ENCODE results near the gene ZFP3.
A peak's percentile ranks its signal among the peaks of the same experiment; 100 is the strongest.
"Not testable (repeated sequence)": the region's sequence is repeated elsewhere in the genome, so short reads cannot be mapped to it uniquely, and the experiment has no call there.

ZFP3 gene

DNA sequence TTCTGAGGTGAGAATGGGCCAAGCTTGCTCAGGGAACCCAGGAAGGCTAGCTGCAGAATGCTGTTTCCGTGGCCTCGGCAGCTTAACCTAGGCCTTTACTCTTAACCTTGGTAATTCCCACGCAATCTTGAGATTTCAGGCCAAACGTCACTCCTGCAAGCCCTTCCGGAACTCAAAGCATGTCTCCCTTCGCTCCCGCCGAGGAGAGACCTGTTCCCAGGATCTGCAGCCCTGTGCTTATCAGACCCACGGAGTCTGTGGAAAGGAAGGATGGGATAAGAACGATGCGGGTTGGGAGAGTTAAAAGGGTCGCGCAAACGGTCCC, 524 bp upstream of the ZFP3 start:
- no peak for DNase-seq (ENCODE audit: low spot score)

DNA sequence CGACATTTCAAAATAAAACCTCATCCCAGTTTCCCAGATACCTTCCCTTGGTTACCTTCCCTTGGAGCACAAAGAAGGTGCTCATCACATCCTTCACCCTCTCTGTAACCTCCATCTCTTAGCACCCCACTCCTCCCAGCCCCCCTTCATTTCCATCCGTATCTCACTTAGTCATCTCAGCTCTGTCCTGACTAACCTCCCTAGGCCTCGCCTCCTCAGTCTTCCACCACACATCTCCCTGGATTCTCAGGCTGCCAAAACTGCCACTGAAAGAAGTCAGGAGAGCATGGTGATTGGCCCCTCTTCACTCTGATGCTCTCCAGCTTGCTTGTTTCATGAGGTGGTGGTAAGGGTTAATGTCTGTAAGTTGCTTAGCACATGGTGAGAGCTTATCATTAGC, 2.3 kb downstream of the ZFP3 start:
- DNase-seq (ENCODE audit: low spot score), result no peak

DNA sequence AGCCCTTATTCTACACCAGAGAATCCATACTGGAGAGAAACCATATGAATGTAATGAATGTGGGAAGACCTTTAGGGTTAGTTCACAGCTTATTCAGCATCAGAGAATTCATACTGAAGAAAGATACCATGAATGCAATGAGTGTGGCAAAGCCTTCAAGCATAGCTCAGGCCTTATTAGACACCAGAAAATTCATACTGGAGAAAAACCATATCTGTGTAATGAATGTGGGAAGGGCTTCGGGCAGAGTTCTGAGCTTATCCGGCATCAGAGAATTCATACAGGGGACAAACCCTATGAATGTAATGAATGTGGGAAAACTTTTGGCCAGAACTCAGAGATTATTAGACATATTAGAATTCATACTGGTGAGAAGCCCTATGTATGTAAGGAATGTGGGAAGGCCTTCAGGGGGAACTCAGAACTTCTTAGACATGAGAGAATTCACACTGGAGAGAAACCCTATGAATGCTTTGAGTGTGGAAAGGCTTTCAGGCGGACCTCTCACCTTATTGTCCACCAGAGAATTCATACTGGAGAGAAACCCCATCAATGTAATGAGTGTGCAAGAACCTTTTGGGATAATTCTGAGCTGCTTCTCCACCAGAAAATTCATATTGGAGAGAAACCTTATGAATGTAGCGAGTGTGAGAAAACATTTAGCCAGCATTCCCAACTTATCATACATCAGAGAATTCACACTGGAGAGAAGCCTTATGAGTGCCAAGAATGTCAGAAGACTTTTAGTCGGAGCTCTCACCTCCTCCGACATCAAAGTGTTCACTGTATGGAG, 14.1 kb downstream of the ZFP3 start:
- no peak for DNase-seq (ENCODE audit: low spot score)

DNA sequence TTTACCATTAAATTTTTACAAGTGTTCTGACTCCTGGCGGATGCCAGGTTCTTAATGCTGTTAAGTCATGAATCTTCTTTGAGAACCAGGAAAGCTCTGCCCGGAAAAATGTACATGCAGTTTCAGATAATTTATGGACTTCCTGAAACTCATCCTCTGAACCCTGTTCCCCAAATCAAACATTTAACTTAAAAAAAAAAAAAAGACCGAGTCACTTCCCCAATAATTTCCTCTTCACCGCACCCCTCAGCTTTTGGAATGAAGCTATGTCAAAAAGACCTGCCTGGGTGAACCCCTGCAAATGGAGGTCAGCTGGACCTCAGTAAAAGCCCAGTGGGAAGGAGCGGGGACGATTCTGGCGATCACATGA, 18.4 kb downstream of the ZFP3 start:
- DNase-seq (ENCODE audit: low spot score), result no peak

DNA sequence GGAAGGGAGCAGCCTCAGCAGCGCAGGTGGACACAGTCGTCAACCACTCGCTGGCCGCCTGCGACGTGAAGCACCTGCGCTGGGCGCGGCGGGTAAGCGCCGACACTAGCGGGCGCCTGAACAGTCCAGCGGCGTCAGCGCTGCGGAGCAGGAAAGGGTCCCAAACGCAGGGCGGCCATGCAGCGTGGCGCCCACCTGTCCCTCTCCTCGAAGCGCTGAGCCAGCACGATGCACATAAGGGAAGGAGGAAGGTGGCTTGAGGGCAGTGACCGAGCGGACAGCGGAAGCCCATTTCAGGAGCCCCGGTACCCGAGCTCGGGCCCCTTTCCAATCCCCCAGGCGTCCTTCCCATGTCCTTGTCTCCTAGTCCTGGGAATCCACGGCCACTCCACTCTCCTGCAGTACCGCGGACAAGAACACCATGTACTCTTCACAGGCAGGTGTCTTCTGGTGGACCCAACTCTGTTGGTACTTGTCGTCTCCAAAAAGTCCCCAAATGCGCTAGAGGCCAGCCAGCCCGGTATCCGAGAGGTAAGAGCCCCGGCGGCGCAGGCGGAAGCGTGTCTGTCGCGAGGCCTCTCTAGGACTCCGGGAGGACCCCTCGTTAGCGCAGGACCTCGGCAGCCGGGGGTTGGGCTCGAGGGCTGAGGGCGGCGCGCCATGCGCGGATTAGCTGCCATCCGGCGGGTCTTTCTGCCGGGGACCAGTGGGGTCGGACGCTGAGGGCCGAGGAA, 19.0 kb downstream of the ZFP3 start:
- peak; percentile 33 for DNase-seq (ENCODE audit: low spot score)

DNA sequence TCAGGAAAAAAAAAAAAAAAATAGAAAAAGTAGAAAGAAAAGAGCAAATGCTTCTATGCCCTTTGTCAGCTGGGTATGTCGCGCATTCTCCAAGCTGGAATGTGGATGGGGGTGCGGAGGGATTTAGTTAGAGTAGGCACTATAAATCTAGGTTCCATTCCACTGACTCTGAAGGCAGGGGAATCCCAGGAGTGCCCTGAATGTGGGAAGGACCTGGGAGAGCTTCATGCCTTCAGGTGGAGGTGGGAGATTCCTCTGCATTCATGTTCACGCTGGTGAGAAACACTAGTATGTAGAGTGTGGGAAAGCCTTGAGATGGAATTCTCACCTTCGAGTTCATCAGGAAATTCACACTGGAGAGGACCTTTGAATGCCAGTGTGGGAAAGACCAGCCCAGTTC, 21.0 kb downstream of the ZFP3 start:
- DNase-seq (ENCODE audit: low spot score), result no peak

DNA sequence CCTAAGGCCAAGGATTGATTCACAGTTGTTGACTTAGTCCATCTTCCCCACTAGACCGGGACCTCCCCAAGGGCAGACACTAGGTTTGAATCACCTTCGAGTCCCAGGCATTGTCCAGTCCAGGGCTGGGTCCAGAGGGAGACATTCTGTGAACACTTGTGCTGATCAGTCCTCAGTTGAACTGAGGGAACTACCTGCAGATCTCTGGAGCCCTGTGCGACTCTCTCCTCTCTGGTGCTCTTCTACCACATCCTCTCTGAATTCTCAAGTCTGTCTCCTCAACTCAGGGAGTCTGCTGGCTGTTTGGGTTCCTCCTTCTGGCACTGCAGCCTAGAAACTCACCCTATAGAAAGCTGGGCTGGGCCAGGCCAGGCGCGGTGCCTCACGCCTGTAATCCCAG, 22.6 kb downstream of the ZFP3 start:
- no peak for DNase-seq (ENCODE audit: low spot score)

DNA sequence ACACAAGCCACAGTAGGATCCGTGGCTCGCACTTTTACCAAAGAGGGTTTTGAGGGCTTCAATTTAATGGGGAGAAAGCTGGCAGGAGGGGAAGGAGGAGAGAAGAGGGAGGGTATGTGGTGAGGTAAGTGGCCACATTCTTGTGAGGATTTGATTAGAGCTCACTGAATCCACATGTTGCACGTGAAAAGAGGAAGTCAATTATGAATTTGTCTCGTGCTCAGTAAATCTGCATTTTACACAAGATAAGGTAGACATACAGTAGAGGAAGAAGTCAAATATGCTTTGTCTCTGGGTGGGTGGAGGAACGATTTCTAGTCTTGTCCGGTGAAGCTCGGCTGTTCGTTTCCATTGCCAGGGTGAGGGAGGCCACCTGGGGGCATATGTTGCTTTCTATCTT, 32.5 kb downstream of the ZFP3 start:
- no peak for DNase-seq (ENCODE audit: low spot score)

DNA sequence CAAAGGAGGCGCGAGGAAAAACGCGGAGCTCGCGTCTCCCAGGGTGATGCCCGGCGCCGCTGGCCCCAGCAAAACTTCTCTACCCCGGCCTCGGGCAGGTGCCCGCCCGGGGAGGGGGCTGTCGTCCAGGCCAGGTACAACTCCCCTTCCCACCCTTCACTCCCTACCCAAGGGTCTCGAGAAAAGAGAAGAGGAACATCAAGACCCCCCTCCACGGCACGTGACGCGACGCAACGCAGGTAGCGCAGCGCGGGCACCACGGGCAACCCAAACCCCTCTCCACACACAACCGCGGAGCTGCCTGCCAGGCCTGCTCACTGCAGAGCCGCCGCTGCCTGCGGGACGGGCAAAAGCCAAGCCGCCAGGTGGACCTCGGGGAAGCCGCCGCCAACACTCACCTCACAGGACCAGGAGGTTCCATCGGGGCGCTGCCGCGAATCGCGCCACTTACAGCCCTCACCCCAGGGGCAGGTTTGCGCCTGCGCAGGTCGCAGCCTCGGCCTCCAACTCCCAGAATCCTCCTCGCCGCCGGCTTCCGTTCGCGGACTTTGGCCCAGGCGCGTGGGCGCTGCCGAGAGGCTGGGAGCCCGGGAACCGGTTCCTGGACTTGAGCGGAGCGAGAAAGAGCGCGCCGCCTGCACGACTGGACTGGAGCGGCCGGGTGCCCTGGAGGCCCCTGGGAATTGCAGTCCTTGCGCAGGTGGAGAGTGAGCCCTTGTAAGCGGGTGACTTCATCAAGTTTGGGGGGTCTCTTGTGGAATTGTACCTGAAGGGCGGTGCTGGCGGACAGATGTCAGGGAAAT, 33.3 kb downstream of the ZFP3 start, which contains the start of gene ZNF232:
ZNF232 (minus strand) TSS at position 477 of the 803 bp plus-strand sequence; CDS start at position 421, 56 bp downstream.
- peak; percentile 93 for DNase-seq (ENCODE audit: low spot score)

DNA sequence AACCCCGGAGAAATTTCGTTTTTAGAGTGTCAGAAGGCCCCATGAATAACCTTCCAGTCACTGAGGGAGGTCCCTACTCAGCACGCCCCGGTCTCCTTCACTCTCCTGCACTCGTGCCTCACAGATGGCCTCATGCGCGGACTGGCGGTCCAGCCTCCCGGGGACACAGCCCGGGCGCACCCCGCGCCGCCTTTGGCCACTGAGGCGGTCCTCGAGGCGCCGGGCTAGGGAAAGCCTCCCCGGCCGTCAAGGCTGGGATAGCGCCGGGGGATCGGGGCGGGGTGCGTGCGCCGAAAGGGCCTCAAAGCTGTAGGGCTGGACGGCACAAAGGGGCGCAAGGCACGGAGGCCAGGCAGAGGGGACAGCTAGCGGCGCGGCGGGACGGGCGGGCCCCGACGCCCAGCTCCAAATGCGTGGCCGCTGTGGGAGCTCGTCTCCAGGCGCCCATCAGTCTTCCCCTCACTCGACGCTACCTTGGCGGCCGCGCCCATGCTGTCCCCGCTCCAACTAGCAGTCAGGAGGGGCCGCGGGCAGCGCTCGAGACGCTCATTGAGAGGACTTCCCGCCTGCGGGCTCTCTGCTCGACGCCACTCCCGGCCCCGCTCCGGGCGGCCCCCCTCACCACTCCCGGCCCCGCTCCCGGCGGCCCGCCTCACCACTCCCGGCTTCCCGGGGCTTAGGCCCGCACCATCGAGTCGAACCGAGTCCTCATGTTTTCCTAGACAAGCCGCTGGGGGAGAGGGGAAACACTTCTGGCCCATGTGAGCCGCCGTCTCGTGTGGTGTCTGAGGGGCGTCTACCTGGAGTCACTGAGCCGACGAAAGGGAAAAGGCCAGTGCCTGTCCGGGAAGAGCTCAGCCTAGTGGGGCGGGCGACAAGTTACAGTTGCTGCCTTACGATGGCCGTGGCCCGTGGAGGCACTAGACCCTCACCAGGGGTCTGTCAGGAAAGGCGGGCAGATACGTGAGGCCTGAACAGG, 37.7 kb downstream of the ZFP3 start, which contains the start of gene USP6:
USP6 (plus strand) TSS at position 360 of the 979 bp plus-strand sequence. CDS start 14,336 bp downstream, outside the sequence.
- DNase-seq (ENCODE audit: low spot score), result peak; percentile 51

DNA sequence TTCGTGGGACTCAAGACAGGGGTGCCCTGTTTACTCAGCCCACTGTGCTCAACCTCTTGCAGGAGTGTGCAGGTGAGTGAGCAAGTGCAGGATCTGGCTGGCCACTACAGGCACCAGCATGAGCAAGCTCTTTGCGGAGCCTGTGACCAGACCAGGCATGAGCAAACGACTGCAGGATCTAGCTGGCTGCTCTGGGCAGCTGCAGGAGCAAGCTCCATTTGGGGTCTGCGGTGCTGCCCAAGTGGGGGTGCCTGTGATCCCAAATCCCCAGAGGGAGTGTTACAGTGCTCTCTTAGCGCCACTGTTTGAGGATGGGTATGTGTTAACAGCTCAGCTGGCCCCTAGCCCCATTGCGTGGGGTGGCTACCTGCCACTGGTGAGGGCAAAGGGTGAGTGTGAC, 40.0 kb downstream of the ZFP3 start:
- DNase-seq (ENCODE audit: low spot score), result no peak

DNA sequence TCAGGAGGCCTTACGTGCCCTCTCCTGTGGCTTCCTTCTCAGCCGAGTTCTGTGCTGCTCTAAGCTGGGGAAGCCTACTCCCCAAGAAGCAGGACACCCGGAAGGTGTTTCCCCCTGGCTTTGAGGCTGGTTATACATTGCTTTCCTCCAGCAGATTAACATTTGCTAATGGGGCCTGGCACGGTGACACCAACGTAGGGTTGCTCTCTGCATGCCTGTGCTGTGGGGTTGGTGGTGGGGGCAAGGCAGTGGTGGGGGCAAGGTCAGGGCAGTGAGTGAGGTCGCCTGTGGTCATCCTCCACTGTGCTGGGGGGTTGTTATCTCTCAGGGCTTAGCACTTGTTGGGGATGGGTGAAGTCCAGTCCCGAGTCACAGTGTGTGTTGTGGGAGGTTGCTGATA, 41.8 kb downstream of the ZFP3 start:
- DNase-seq (ENCODE audit: low spot score), result no peak

DNA sequence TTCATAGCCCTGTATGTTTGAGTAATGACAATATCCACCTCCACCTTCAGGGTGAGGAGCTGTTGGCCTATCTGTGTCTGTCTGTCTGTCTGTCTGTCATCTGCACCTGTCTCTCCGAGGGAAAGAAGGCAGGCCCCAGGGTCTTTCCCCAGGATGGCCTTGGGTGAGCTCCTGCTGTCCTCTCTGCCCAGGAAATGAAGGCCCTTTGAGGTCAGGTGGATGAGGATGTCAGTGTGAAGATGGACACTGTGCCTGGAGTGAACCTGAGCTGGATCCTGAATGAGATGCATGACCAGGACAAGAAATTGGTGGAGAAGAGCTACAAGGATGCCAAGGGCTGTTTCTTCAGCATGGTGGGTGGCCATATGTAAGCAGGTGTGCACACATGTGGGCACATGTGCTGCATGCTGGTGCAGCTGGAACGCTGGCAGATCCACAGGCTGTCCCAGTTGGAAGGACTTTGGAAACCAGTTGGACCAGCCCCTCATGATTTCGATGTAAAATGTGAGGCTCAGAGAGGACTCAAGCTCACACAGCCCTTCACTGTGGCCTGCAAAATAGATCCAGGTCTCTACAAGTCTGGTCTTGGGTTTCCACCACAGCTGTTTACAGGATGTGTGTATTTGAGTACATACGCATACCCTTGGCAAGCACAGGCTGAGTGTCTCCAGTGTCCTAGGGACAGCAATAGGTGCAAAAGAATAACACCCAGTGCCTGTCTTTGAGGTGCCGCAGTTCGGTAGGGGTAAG, 42.3 kb downstream of the ZFP3 start:
- not testable (repeated sequence) for DNase-seq (ENCODE audit: low spot score)

DNA sequence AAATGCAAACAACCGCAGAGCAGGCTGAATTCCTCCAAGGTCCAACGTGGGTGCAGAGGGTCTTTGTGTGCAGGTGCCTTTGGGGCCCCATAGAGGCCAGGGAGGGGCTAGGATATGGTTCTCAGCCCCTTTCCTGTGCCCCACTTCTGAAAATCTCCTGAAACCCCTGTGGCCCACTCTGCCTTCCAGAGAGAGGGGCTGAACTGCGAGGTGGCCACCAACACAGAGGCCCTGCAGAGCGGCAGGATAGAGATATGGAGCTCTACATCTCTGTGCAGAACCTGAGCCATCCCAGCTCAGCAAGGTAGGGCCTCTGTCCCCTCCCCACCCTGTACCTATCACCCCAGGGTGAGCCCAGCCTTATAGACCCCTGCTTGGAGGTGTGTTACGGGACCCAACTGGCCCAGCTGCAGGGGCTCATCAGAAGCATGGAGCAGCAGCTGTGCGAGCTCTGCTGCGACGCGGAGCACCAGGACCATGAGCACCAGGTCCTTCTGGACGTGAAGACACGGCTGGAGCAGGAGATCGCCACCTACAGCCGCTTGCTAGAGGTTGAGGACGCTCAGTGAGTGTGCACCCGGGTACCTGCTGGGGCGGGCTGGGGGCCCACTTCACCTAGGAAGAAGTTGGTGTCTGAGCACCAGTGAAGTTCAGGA, 43.0 kb downstream of the ZFP3 start:
- DNase-seq (ENCODE audit: low spot score), result no peak

DNA sequence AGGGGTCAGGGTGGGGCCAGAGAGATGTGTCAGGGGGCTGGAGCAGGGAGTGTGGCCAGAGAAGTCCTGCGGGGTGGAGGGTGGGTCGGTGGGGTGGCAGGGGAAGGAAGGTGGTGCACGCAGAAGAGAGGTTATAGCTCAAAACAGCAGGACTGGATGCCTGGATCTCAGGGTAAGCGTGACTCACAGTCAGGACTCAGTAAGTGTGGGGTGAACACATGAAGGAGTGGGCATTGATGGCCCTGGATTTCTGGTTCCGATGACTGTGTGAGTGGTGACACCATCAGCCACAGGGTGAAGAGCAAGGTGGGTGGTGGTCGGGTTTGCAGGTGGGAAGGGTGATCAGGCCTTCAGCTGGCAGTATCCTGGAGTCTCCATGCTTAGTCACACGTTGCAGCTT, 43.8 kb downstream of the ZFP3 start:
- not testable (repeated sequence) for DNase-seq (ENCODE audit: low spot score)

DNA sequence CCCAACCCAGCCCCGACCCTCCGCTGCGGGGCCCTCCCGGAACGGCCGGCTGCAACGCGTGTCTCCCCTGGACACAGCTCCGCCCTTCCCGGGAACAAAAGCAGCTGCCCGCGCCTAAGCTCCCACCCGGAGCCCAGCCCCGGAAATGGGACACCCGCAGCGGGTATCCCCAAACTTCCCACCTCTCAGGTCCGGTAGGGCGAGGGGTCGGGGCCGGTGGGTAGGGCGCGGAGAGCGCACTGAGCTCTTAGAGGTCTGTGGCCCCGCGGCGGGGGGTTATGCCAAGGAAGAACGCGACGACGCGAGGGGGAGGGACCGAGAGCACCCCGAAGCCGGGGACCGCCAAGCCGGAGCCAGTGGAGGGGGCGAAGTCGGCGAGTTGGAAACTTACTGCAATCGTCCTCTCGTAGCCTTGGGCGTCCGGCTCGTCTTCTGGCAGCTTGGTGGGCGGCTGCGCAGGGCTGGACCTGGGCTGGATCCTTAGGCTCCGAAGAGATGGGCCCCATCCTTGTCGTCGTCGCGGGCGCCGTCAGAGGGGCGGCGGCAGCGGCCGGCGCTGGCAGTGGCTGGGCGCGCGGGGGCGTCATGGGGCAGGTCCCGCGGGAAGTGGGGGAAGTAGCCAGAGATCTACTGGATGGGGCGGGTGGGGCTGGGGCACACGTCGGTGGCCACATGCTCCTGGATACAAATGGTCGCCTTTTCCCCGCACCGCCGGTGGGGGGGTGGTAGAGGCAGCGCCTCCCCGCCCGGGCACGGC, 44.5 kb downstream of the ZFP3 start:
- peak; percentile 28 for DNase-seq (ENCODE audit: low spot score)

DNA sequence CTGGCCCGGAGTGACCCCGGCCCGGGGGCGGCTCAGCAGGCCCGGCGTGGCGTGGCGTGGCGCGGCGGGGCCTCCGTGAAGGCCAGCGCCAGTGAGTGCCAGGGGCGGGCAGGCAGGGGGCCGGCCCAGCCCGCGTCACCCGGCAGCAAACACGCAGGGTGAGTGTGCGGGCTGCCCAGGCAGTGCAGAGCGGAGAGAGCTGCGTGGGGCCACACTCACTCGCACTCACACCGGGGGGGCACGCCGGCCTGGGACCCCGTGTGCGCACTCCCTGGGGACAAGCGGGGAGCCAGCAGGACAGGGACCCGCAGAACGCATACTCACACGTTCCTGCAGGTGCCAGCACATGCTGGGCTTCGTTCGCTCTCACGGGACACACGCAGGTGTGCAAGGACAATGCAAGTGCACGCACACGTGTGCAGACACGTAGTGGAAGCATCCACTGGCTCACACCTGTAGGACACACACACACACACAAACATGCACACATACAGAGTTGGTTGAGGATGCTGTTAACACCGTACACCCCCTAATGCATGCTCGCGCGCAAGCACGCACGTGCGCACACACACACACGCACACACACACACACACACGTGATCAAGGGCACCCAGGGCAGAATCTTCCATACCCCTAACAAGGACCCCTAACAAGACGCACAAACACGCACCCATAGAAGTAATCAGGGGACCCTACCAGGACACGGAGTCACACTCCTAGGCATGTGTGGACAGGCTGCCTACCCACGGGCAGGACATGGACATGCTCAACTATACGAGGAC, 45.3 kb downstream of the ZFP3 start:
- DNase-seq (ENCODE audit: low spot score), result no peak

DNA sequence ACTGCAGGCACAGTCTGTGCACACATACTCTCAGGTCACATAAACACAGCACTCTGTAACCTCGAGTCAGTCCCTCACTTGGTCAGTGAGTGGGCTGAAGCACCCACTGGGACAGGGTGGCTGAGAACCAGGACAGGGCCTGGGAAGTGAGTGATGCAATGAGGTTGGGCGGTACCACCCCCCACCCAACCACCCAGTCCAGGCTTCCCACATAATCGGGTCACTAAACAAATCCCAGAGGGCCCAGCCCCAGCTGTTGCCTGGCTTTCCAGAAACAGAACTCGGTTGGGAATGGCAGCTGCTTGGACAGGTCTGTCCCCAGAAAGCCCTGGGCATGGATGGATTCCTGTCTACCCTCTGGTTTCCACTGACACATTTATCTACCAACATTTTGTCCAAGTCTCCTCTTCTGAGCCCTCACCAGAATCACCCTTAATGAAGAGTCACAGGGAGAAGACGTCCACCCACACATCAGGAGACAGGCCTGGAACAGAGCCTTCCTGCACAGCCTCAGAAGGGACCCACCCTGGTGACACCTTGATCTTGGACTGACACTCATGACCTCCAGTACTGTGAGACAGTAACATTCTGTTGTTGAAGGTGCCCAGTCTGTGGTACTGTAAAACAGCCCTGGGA, 46.0 kb downstream of the ZFP3 start:
- not testable (repeated sequence) for DNase-seq (ENCODE audit: low spot score)
